ENCODE data around the gene USH1G. TPM values are rescaled to one million over a fixed set of nuclear protein-coding genes. Genes with fewer than 3 reads are reported as not detected.
"Not testable (repeated sequence)": the region's sequence is repeated elsewhere in the genome, so short reads cannot be mapped to it uniquely, and the experiment has no call there.

Gene USH1G
- total and polyA plus RNA-seq, 2 experiments from 2014 or later = 0.65 to 1.6 TPM

DNA sequence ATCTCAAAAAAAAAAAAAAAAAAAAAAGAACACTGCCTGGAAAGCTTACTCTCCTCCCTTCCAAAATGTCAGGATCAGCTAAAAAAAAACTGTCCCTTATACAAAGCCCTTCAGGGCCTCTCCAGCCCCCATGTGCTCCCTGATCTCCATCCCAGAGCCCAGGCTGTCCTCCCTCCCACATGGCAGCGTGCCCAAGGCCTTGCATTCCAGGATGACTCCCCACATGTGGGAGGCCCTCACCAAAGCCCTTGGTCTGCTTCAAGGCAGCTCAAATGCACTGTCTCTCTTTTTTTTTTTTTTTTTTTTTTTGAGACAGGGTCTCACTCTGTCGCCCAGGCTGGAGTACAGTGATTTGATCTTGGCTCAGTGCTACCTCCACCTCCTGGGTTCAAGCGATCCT, 52.5 kb downstream of the USH1G start:
- Histone ChIP-seq H4K20me1 (ENCODE audit: insufficient read depth, poor library complexity, severe bottlenecking) (no peaks in the 10 kb centered on the region), H3K27me3 (no peaks in the 10 kb centered on the region), H3K4me3 (no peak overlapping the region), H3K36me3 (replicated peaks; ENCODE audit: insufficient read depth, low read depth) (no peaks in the 10 kb centered on the region), H3K27ac (no peak overlapping the region), H3K9me2 (replicated peaks; ENCODE audit: insufficient read depth) (no peaks in the 10 kb centered on the region), H3K4me1 (ENCODE audit: insufficient read depth) (peaks cover 10% of the 10 kb centered on the region), H3K4me2 (no peak overlapping the region), H3K79me2 (no peaks in the 10 kb centered on the region), H2AFZ (no peak overlapping the region), H3K9me3 (ENCODE audit: low read depth) (no peaks in the 10 kb centered on the region)
- WGBS (ENCODE audit: low lambda C conversion rate, missing lambda C conversion rate) = 92% methylated on average over 3 of the region's 3 CpGs
- TF ChIP-seq EZH2 (IDR thresholded peaks at IDR 0.05; ENCODE audit: borderline replicate concordance) = no peak
- no peak for TF ChIP-seq CTCF (IDR thresholded peaks at IDR 0.05; ENCODE audit: poor library complexity)
- TF ChIP-seq EZH2phosphoT487 (IDR thresholded peaks at IDR 0.05; ENCODE audit: low read depth, severe bottlenecking, unreplicated experiment) = no peak
- DNase-seq (ENCODE audit: low spot score) = no peak

GRCh38 chr17:74870028-74870427, 53.0 kb downstream of the USH1G start:
- not testable (repeated sequence) for H3K36me3 ChIP-seq (replicated peaks; ENCODE audit: insufficient read depth, low read depth); H3K9me2 ChIP-seq (replicated peaks; ENCODE audit: insufficient read depth); H3K4me2 ChIP-seq; DNase-seq (ENCODE audit: low spot score); H3K79me2 ChIP-seq; H3K27ac ChIP-seq; H3K27me3 ChIP-seq; H4K20me1 ChIP-seq (ENCODE audit: insufficient read depth, poor library complexity, severe bottlenecking); H3K9me3 ChIP-seq (ENCODE audit: low read depth); H3K4me3 ChIP-seq; H2AFZ ChIP-seq
- WGBS (ENCODE audit: low lambda C conversion rate, missing lambda C conversion rate) = 90% methylated on average over 9 of the region's 9 CpGs
- peaks cover 10% of the 10 kb centered on the region for H3K4me1 ChIP-seq (ENCODE audit: insufficient read depth)

- Histone ChIP-seq H3K9me2 (replicated peaks; ENCODE audit: insufficient read depth) (no peaks in the 10 kb centered on the region), H3K36me3 (replicated peaks; ENCODE audit: insufficient read depth, low read depth) (no peaks in the 10 kb centered on the region), H3K27me3 (no peaks in the 10 kb centered on the region), H2AFZ (no peak overlapping the region), H3K4me2 (no peak overlapping the region), H3K27ac (no peak overlapping the region), H3K9me3 (ENCODE audit: low read depth) (no peaks in the 10 kb centered on the region), H3K4me1 (ENCODE audit: insufficient read depth) (peaks cover 6% of the 10 kb centered on the region), H4K20me1 (ENCODE audit: insufficient read depth, poor library complexity, severe bottlenecking) (no peaks in the 10 kb centered on the region), H3K4me3 (no peak overlapping the region), H3K79me2 (no peaks in the 10 kb centered on the region)
- WGBS (ENCODE audit: low lambda C conversion rate, missing lambda C conversion rate) = 96% methylated on average over 5 of the region's 6 CpGs
- no peak for DNase-seq (ENCODE audit: low spot score)
- TF ChIP-seq EZH2 (IDR thresholded peaks at IDR 0.05; ENCODE audit: borderline replicate concordance) (no peak), EZH2phosphoT487 (IDR thresholded peaks at IDR 0.05; ENCODE audit: low read depth, severe bottlenecking, unreplicated experiment) (no peak), CTCF (IDR thresholded peaks at IDR 0.05; ENCODE audit: poor library complexity) (no peak)
Measured at GRCh38 chr17:74868908-74869255, 54.2 kb downstream of the USH1G start.

DNA sequence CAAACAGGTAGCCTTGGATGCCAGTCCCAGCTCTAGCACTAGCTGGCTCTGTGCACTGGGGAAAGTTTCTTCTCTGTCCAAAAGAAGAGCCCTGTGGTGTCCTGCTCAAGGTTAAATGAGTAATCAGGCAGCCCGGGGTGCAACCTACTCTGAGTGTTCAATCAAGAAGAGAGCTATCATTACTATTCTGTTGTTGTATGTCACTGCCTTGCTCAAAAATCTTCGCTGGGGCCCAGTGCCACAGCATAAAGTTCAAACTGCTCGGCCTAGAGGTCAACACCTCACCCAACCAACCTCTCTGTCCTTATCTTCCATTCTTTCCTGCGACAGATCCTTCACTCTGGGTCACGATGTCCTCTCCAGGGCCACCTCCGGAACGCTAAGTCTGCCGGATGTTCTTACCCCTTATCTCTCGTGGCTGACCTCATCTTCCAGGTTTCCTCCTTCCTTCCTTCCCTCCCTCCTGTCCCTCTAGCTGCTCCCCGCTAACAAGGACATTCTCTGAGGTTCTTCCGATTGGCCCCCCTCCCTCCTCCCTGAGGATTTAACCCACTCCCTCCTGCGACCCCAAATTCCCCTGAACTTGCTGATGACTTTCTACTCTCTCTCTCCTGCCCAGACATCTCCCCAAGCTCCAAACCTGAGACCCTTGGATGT, 54.7 kb downstream of the USH1G start:
- Histone ChIP-seq H3K27ac (no peak overlapping the region), H3K9me3 (ENCODE audit: low read depth) (no peaks in the 10 kb centered on the region), H3K27me3 (no peaks in the 10 kb centered on the region), H3K4me2 (no peak overlapping the region), H3K79me2 (no peaks in the 10 kb centered on the region), H3K9me2 (replicated peaks; ENCODE audit: insufficient read depth) (no peaks in the 10 kb centered on the region), H4K20me1 (ENCODE audit: insufficient read depth, poor library complexity, severe bottlenecking) (no peaks in the 10 kb centered on the region), H2AFZ (no peak overlapping the region), H3K4me1 (ENCODE audit: insufficient read depth) (peaks cover 4% of the 10 kb centered on the region), H3K36me3 (replicated peaks; ENCODE audit: insufficient read depth, low read depth) (no peaks in the 10 kb centered on the region), H3K4me3 (no peak overlapping the region)
- 70% methylated on average over 10 of the region's 12 CpGs for WGBS (ENCODE audit: low lambda C conversion rate, missing lambda C conversion rate)
- DNase-seq (ENCODE audit: low spot score) = no peak
- TF ChIP-seq EZH2 (IDR thresholded peaks at IDR 0.05; ENCODE audit: borderline replicate concordance) (no peak), CTCF (IDR thresholded peaks at IDR 0.05; ENCODE audit: poor library complexity) (no peak), EZH2phosphoT487 (IDR thresholded peaks at IDR 0.05; ENCODE audit: low read depth, severe bottlenecking, unreplicated experiment) (no peak)

Measured in hepatocyte (in vitro differentiated cells).